ENCODE measurements around the gene SGMS1.

- no peak for TF ChIP-seq POLR2A (IDR thresholded peaks at IDR 0.05; ENCODE audit: low read depth)
- TF ChIP-seq, protein P1, sequence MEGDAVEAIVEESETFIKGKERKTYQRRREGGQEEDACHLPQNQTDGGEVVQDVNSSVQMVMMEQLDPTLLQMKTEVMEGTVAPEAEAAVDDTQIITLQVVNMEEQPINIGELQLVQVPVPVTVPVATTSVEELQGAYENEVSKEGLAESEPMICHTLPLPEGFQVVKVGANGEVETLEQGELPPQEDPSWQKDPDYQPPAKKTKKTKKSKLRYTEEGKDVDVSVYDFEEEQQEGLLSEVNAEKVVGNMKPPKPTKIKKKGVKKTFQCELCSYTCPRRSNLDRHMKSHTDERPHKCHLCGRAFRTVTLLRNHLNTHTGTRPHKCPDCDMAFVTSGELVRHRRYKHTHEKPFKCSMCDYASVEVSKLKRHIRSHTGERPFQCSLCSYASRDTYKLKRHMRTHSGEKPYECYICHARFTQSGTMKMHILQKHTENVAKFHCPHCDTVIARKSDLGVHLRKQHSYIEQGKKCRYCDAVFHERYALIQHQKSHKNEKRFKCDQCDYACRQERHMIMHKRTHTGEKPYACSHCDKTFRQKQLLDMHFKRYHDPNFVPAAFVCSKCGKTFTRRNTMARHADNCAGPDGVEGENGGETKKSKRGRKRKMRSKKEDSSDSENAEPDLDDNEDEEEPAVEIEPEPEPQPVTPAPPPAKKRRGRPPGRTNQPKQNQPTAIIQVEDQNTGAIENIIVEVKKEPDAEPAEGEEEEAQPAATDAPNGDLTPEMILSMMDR (IDR thresholded peaks at IDR 0.05) = no peak
These were observed 235.6 kb downstream of the SGMS1 start for GRCh38 chr10:50388181-50388580.
